Stomach smooth muscle (tissue), 2 donors: ENCODE measurements around the gene ADAM15.

Experiments used
- H3K27ac ChIP-seq: one replicate; pipeline ENCODE4 v1.7.0; 2013; ENCODE audit warnings: mild to moderate bottlenecking, low read length, inconsistent platforms
- H3K27me3 ChIP-seq, 2 donors: one replicate each; pipeline ENCODE4 v1.7.0; 2013; ENCODE audit warnings: low read length in 2 of 2; ENCODE audit not compliant: insufficient read depth in 2 of 2, control insufficient read depth in 1 of 2
- H3K36me3 ChIP-seq, 2 donors: one replicate each; pipeline ENCODE4 v1.7.0; 2013; ENCODE audit warnings: low read length in 2 of 2; ENCODE audit not compliant: control insufficient read depth in 2 of 2, insufficient read depth in 2 of 2
- H3K4me1 ChIP-seq: one replicate; pipeline ENCODE4 v1.7.0; 2013; ENCODE audit warnings: low read length; ENCODE audit not compliant: control insufficient read depth, insufficient read depth
- H3K4me3 ChIP-seq, 2 donors: one replicate each; pipeline ENCODE4 v1.7.0; 2013; ENCODE audit warnings: low read length in 2 of 2
- H3K9ac ChIP-seq, 2 donors: one replicate each; pipeline ENCODE4 v1.7.0; 2013; ENCODE audit warnings: low read length in 2 of 2, mild to moderate bottlenecking in 1 of 2
- H3K9me3 ChIP-seq, 2 donors: one replicate each; pipeline ENCODE4 v1.7.0; 2013; ENCODE audit warnings: low read length in 2 of 2; ENCODE audit not compliant: control insufficient read depth in 2 of 2
- donor health status: healthy.
- donor health status: Pancreatic carcinoma.

ADAM15 gene

GRCh38 chr1:155044365-155044764 lies 6.8 kb upstream of the ADAM15 start:
- H3K27ac ChIP-seq: no peak overlapping the region

GRCh38 chr1:155044812-155045657 lies 6.1 kb upstream of the ADAM15 start:
- no peak overlapping the region for H3K27ac ChIP-seq
- no peaks in the 10 kb centered on the region for H3K9me3 ChIP-seq
- no peaks in the 10 kb centered on the region for H3K27me3 ChIP-seq
- no peaks in the 10 kb centered on the region for H3K36me3 ChIP-seq
- H3K4me1 ChIP-seq: peaks cover 13% of the 10 kb centered on the region
- H3K9ac ChIP-seq: peak overlapping the region in 1 of 2 donors; percentile 13
- H3K4me3 ChIP-seq: no peak overlapping the region

More at GRCh38 chr1:155044365-155044764, 6.8 kb upstream of the ADAM15 start:
- Histone ChIP-seq H3K36me3 (no peaks in the 10 kb centered on the region), H3K9ac (no peak overlapping the region), H3K4me1 (peaks cover 7% of the 10 kb centered on the region), H3K27me3 (no peaks in the 10 kb centered on the region), H3K4me3 (no peak overlapping the region), H3K9me3 (no peaks in the 10 kb centered on the region)

GRCh38 chr1:155048449-155049334 lies 2.4 kb upstream of the ADAM15 start:
- no peaks in the 10 kb centered on the region for H3K9me3 ChIP-seq
- H3K4me1 ChIP-seq: peaks cover 41% of the 10 kb centered on the region
- peak overlapping the region; percentile 74 for H3K27ac ChIP-seq
- H3K36me3 ChIP-seq: no peaks in the 10 kb centered on the region
- H3K4me3 ChIP-seq: no peak overlapping the region
- H3K9ac ChIP-seq: no peak overlapping the region
- no peaks in the 10 kb centered on the region for H3K27me3 ChIP-seq

GRCh38 chr1:155049651-155050559 lies 1.2 kb upstream of the ADAM15 start:
- Histone ChIP-seq H3K4me3 (peak overlapping the region; percentile 72 to 83), H3K27me3 (no peaks in the 10 kb centered on the region), H3K9me3 (no peaks in the 10 kb centered on the region), H3K9ac (peak overlapping the region; percentile 54 to 62), H3K36me3 (peaks cover 4 to 6% of the 10 kb centered on the region in 2 donors), H3K27ac (peak overlapping the region; percentile 74), H3K4me1 (peaks cover 39% of the 10 kb centered on the region)

- H3K4me1 ChIP-seq: peaks cover 38% of the 10 kb centered on the region
- no peaks in the 10 kb centered on the region for H3K27me3 ChIP-seq
- H3K36me3 ChIP-seq: peaks cover 8 to 16% of the 10 kb centered on the region in 2 donors
- H3K4me3 ChIP-seq: peak overlapping the region; percentile 69 to 83
- peak overlapping the region; percentile 71 to 76 for H3K9ac ChIP-seq
- H3K9me3 ChIP-seq: no peaks in the 10 kb centered on the region
- peak overlapping the region; percentile 77 for H3K27ac ChIP-seq
Observed at GRCh38 chr1:155051342-155051776, 243 bp downstream of the ADAM15 start.

GRCh38 chr1:155051777-155052398 lies 772 bp downstream of the ADAM15 start:
- H3K9me3 ChIP-seq: no peaks in the 10 kb centered on the region
- H3K4me3 ChIP-seq: peak overlapping the region; percentile 69 to 83
- peak overlapping the region; percentile 77 for H3K27ac ChIP-seq
- peaks cover 13 to 19% of the 10 kb centered on the region in 2 donors for H3K36me3 ChIP-seq
- peaks cover 38% of the 10 kb centered on the region for H3K4me1 ChIP-seq
- no peaks in the 10 kb centered on the region for H3K27me3 ChIP-seq
- peak overlapping the region; percentile 71 to 76 for H3K9ac ChIP-seq

GRCh38 chr1:155052439-155053395 lies 1.6 kb downstream of the ADAM15 start:
- peak overlapping the region; percentile 77 for H3K27ac ChIP-seq
- H3K27me3 ChIP-seq: no peaks in the 10 kb centered on the region
- peaks cover 38% of the 10 kb centered on the region for H3K4me1 ChIP-seq
- peaks cover 22% of the 10 kb centered on the region in 2 donors for H3K36me3 ChIP-seq
- H3K9me3 ChIP-seq: no peaks in the 10 kb centered on the region
- peak overlapping the region; percentile 21 to 76 for H3K9ac ChIP-seq
- H3K4me3 ChIP-seq: peak overlapping the region; percentile 69 to 83

- H3K4me3 ChIP-seq: no peak overlapping the region
- H3K27ac ChIP-seq: no peak overlapping the region
Observed at GRCh38 chr1:155053531-155054105, 2.5 kb downstream of the ADAM15 start.

GRCh38 chr1:155057104-155057503 lies 6.0 kb downstream of the ADAM15 start:
- no peak overlapping the region for H3K4me3 ChIP-seq
- no peak overlapping the region for H3K27ac ChIP-seq
- no peaks in the 10 kb centered on the region for H3K27me3 ChIP-seq
- no peak overlapping the region for H3K9ac ChIP-seq
- H3K4me1 ChIP-seq: peaks cover 18% of the 10 kb centered on the region
- no peaks in the 10 kb centered on the region for H3K9me3 ChIP-seq
- H3K36me3 ChIP-seq: peaks cover 33 to 35% of the 10 kb centered on the region in 2 donors

More at GRCh38 chr1:155053531-155054105, 2.5 kb downstream of the ADAM15 start:
- Histone ChIP-seq H3K36me3 (peaks cover 31% of the 10 kb centered on the region in 2 donors), H3K9me3 (no peaks in the 10 kb centered on the region), H3K4me1 (peaks cover 38% of the 10 kb centered on the region), H3K9ac (no peak overlapping the region), H3K27me3 (no peaks in the 10 kb centered on the region)
